ENCODE measurements around the gene COA5.

- TF ChIP-seq POLR2AphosphoS5 (IDR thresholded peaks at IDR 0.05; ENCODE audit: borderline replicate concordance, low read depth, low read length) = no peak
- TF ChIP-seq EZH2 (IDR thresholded peaks at IDR 0.05) = no peak
- no peak for TF ChIP-seq FOXP2 (optimal IDR thresholded peaks at IDR 0.05; ENCODE audit: control extremely low read depth, extremely low read length, insufficient read depth)
Observed at GRCh38 chr2:98656800-98657199, 48.5 kb upstream of the COA5 start.
